HepG2 (cell line): Measurements from ENCODE around the gene DCDC2C. TPM values are rescaled to one million over a fixed set of nuclear protein-coding genes. Genes with fewer than 3 reads are reported as not detected.

Source experiments
- ATAC-seq: fragments of 200-7000 bp; cut with Tn5 transposase; 3 replicates; pipeline ENCODE4 v1.9.1; 2020; ENCODE audit warnings: mild to moderate bottlenecking, moderate library complexity
- BruUV-seq: library from RNA; stranded (reverse); fragments of 400-500 nt; replicated peaks from 2 replicates; lab custom pipeline; 2021; lab: Mats Ljungman, UMichigan
- CTCF ChIA-PET: fragments of 300-600 bp; formaldehyde crosslinking; extraction: SDS; loops from one replicate; lab custom pipeline; 2021; ENCODE audit warnings: low total read pairs, inconsistent platforms, low intra/inter-chr PET ratio; lab: Yijun Ruan, JAX
- POLR2A ChIA-PET: fragments of 350-600 bp; sonication (Branson Sonifier 250); formaldehyde crosslinking; loops from one replicate; lab custom pipeline; 2020; ENCODE audit warnings: antibody characterized with exemption, inconsistent platforms; lab: Yijun Ruan, JAX
- DNase-seq: peaks from one replicate; pipeline ENCODE4 v3.0.0-alpha.2; 2015; ENCODE audit warnings: low spot score
- FAIRE-seq: peaks from 3 replicates; lab custom pipeline; 2011; peaks lifted over from hg19 to GRCh38; lab: Jason Lieb, UNC
- H2AFZ ChIP-seq: one replicate; pipeline ENCODE4 v1.6.1; 2011; ENCODE audit warnings: low read length, inconsistent platforms
- H3K27ac ChIP-seq: fragments of 300-600 bp; 3 replicates; pipeline ENCODE4 v1.8.0; 2011; ENCODE audit warnings: mixed run types, mild to moderate bottlenecking, mixed read lengths, low read length, inconsistent platforms; ENCODE audit not compliant: insufficient read depth; ENCODE audit errors: extremely low read length
- H3K27me3 ChIP-seq, 2 experiments: fragments of 200-600 bp in 1 of 2; 2 replicates in 1 of 2; 3 replicates in 1 of 2; pipeline versions ENCODE4 v1.6.0 to v1.8.0; 2011; ENCODE audit warnings: low read length in 2 of 2, mild to moderate bottlenecking in 2 of 2, moderate library complexity in 2 of 2, inconsistent platforms in 1 of 2; ENCODE audit not compliant: insufficient read depth in 2 of 2, control insufficient read depth in 1 of 2
- H3K36me3 ChIP-seq, 2 experiments: fragments of 200-600 bp in 1 of 2; replicated peaks in 1 of 2; 2 replicates in 1 of 2; 3 replicates in 1 of 2; pipeline versions ENCODE4 v1.5.1 to v1.8.0; 2011; ENCODE audit warnings: low read length in 2 of 2, inconsistent platforms in 1 of 2; ENCODE audit not compliant: insufficient read depth in 2 of 2, control insufficient read depth in 1 of 2
- H3K4me1 ChIP-seq: 2 replicates; pipeline ENCODE4 v1.5.1; 2012; ENCODE audit warnings: low read length, inconsistent platforms; ENCODE audit not compliant: insufficient read depth
- H3K4me2 ChIP-seq: 2 replicates; pipeline ENCODE4 v1.6.0; 2011; ENCODE audit warnings: low read depth, low read length, inconsistent platforms
- H3K4me3 ChIP-seq, 3 experiments: fragments of 200-600 bp in 1 of 3; sonication (generic), shearing (Covaris generic) in 1 of 3; replicated peaks in 1 of 3; 2 replicates each; pipeline ENCODE4 v1.5.1; 2011 to 2016; ENCODE audit warnings: low read length in 3 of 3, inconsistent platforms in 2 of 3, low read depth in 2 of 3, mild to moderate bottlenecking in 2 of 3, control low read depth in 1 of 3, mixed read lengths in 1 of 3; ENCODE audit not compliant: insufficient read depth in 1 of 3
- H3K79me2 ChIP-seq: one replicate; pipeline ENCODE4 v1.6.1; 2011; ENCODE audit warnings: low read length, inconsistent platforms; ENCODE audit not compliant: insufficient read depth
- H3K9ac ChIP-seq: 2 replicates; pipeline ENCODE4 v1.6.0; 2011; ENCODE audit warnings: mild to moderate bottlenecking, low read depth, low read length, inconsistent platforms; ENCODE audit not compliant: insufficient read depth
- H3K9me3 ChIP-seq: 2 replicates; pipeline ENCODE4 v1.5.1; 2012; ENCODE audit warnings: mild to moderate bottlenecking, low read length
- H4K20me1 ChIP-seq: 2 replicates; pipeline ENCODE4 v1.6.0; 2011; ENCODE audit warnings: inconsistent platforms, mild to moderate bottlenecking, low read length, moderate library complexity; ENCODE audit not compliant: insufficient read depth
- HNF1B ChIP-seq: sonication (generic); formaldehyde crosslinking; IDR thresholded peaks from 2 replicates; pipeline ENCODE4 v1.5.1; 2020; ENCODE audit warnings: mild to moderate bottlenecking, moderate library complexity, missing genetic modification reagents
- RNF2 ChIP-seq: fragments of 450-650 bp; conservative IDR thresholded peaks from 2 replicates; pipeline ENCODE4 v1.6.1; 2016; ENCODE audit warnings: low read depth
- ZBED4 ChIP-seq: sonication (generic); formaldehyde crosslinking; IDR thresholded peaks from 2 replicates; pipeline ENCODE4 v1.4.0; 2020; ENCODE audit warnings: missing genetic modification reagents, borderline replicate concordance
- WGBS: methylation state at CpG from one replicate; pipeline ENCODE4 v1.1.6; 2017; ENCODE audit warnings: low lambda C conversion rate; 5-methylcytosine and 5-hydroxymethylcytosine counted together
- in situ Hi-C: cut with HindIII; loops from 2 replicates; pipeline ENCODE4 v1.10.0; 2017; ENCODE audit warnings: low pct_unique_long_range_greater_than_20kb; ENCODE audit not compliant: extremely low pct_ligation_motif_present
- intact Hi-C: fragments of 100-400 bp; cut with micrococcal nuclease; formaldehyde crosslinking; loops from one replicate; pipeline ENCODE4 v1.10.0; 2022; ENCODE audit not compliant: unreplicated experiment
- polyA plus RNA-seq, 8 experiments: library from polyadenylated mRNA; depleted of rRNA in 3 of 8; stranded (reverse) in 7 of 8; unstranded in 1 of 8; fragments of >200 nt; fragmentation: Illumina TruSeq in 4 of 8; extraction: Trizol in 4 of 8; gene quantifications; 2 replicates each; pipeline versions ENCODE4 v1.2.1 to v1.2.3, GENCODE V29; 2011 to 2016; ENCODE audit warnings: low read depth in 4 of 8, missing spikeins in 1 of 8, mixed read lengths in 1 of 8; ENCODE audit not compliant: insufficient read depth in 1 of 8
- total RNA-seq, 5 experiments: library from RNA; depleted of rRNA; stranded (reverse); fragments of >200 nt; fragmentation: Illumina TruSeq; extraction: Trizol; gene quantifications; 2 replicates each; pipeline ENCODE4 v1.2.3, GENCODE V29; 2016; ENCODE audit warnings: low read depth in 1 of 5
- TF ChIP-seq, protein P1 (sequence below): sonication (generic); formaldehyde crosslinking; IDR thresholded peaks from 2 replicates; pipeline ENCODE4 v1.8.1; 2023; ENCODE audit warnings: mild to moderate bottlenecking, missing genetic modification reagents

Gene DCDC2C
- total and polyA plus RNA-seq, 2 of the 13 experiments (the other 11 are each of a cell fraction or from before 2014, with no cell fraction given) = not detected

- FAIRE-seq (no peak), ATAC-seq (no peak), DNase-seq (no peak)
- H3K27ac ChIP-seq = no peak overlapping the region
- BruUV-seq = no TSS peak
- no peaks in the 10 kb centered on the region for H4K20me1 ChIP-seq
- no peak overlapping the region for H3K4me3 ChIP-seq
- TF ChIP-seq, protein P1, sequence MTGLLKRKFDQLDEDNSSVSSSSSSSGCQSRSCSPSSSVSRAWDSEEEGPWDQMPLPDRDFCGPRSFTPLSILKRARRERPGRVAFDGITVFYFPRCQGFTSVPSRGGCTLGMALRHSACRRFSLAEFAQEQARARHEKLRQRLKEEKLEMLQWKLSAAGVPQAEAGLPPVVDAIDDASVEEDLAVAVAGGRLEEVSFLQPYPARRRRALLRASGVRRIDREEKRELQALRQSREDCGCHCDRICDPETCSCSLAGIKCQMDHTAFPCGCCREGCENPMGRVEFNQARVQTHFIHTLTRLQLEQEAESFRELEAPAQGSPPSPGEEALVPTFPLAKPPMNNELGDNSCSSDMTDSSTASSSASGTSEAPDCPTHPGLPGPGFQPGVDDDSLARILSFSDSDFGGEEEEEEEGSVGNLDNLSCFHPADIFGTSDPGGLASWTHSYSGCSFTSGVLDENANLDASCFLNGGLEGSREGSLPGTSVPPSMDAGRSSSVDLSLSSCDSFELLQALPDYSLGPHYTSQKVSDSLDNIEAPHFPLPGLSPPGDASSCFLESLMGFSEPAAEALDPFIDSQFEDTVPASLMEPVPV (CRISPR knock-in tag) = no peak
- no peak for TF ChIP-seq ZBED4 (CRISPR knock-in tag)
- TF ChIP-seq HNF1B (CRISPR knock-in tag) = no peak
- no peak for TF ChIP-seq RNF2
- peaks cover 16 to 71% of the 10 kb centered on the region in 2 experiments; a peak in 3 of 5 replicates for H3K27me3 ChIP-seq
- CTCF ChIA-PET = no interaction called here
- H3K9ac ChIP-seq = no peak overlapping the region
- intact Hi-C loops = no loop called here
- no peak overlapping the region for H2AFZ ChIP-seq
- no peaks in the 10 kb centered on the region for H3K36me3 ChIP-seq
- POLR2A ChIA-PET = no interaction called here
- H3K79me2 ChIP-seq = no peaks in the 10 kb centered on the region
- WGBS = 2% methylated on average over 5 of the region's 7 CpGs
- no peak overlapping the region for H3K4me2 ChIP-seq
- H3K4me1 ChIP-seq = no peaks in the 10 kb centered on the region
- no peaks in the 10 kb centered on the region for H3K9me3 ChIP-seq
- in situ Hi-C loops = no loop called here
Measured at GRCh38 chr2:3751251-3751650, 47.9 kb downstream of the DCDC2C start.
